Lower leg skin (tissue), 3 donors: ENCODE data around the gene KCNE3.

Experiments
- CTCF ChIP-seq, 3 donors: fragments of 450-650 bp; IDR thresholded peaks; one replicate each; pipeline ENCODE4 v1.5.1; 2016; ENCODE audit warnings: antibody characterized with exemption in 3 of 3, mild to moderate bottlenecking in 3 of 3, moderate library complexity in 2 of 3
- POLR2A ChIP-seq, 2 donors: fragments of 450-650 bp; IDR thresholded peaks; one replicate each; pipeline ENCODE4 v1.6.1; 2016 to 2017; ENCODE audit warnings: antibody characterized with exemption in 2 of 2, mild to moderate bottlenecking in 1 of 2, moderate library complexity in 1 of 2

- no peak for TF ChIP-seq CTCF (IDR thresholded peaks at IDR 0.05)
- TF ChIP-seq POLR2A (IDR thresholded peaks at IDR 0.05) = no peak
These were observed 19.6 kb downstream of the KCNE3 start for GRCh38 chr11:74447720-74448119.
